HG03521 (cell line): Measurements from ENCODE around the gene EYS.

ENCODE experiments used
- ATAC-seq: cut with Tn5 transposase; IDR thresholded peaks from one replicate; pipeline ENCODE4 v1.9.1; 2021; ENCODE audit warnings: mild to moderate bottlenecking, moderate library complexity; ENCODE audit not compliant: unreplicated experiment

The EYS gene

DNA sequence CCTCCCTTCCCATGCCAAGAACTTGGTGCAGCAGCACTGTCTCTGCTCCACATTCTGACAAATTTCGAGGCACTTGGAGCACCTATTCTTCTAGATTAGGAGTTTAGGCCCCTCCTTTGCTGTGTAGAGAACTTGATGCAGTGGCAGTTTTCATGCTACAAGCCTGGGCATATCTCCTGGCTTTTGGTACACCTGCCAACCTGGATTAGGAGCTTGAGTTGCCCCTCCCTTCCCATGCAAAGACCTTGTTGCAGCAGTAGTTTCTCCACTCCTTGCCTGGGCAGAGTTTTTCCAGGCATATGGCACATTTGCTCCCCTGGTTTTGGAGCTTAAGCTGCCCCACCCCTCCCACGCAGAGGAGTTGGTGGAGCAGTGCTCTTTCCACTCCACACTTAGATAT lies 956.1 kb downstream of the EYS start:
- no peak for ATAC-seq

DNA sequence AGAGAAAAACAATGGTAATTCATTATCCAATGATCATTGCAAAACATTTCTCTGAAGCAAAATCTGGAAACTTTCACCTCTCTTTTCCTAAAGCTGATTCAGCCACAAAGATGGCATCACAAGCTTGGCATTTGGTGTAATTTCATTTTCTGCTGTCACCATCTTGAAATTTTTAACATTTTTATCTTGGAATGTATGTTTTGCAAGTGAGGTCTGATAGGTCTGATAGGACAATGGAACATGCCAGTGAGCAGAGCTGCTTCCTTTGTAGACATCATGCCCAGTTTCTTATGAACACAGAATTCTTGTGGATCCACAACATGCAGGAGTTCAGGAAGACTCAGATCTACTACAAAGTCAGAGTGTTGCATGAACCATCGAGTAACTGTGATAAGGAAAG lies 969.6 kb downstream of the EYS start:
- ATAC-seq: no peak

DNA sequence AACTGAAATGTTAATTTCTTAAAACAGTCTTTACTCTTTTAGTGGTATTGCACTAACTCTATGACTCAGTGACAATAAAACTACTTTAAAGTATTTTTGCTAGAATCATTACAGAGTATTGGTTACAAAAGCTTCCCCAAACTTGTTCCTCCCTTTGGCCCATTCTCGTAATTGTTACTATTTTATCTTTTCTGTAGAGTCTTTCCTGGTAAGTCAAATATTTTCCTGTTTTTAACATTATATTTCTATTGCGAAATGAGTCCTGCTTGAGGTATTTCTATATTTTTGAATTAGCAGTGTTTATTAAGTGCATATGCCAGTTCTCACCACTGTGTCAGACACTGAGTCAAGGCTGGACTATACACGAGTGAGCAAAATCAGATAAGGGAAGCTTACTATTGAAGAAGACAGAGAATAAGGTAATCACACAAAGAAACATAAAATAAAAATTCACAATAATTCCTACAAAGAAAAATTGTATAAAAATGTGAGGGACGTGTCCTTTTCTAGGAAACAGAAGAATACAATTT lies 970.5 kb downstream of the EYS start:
- ATAC-seq: no peak

DNA sequence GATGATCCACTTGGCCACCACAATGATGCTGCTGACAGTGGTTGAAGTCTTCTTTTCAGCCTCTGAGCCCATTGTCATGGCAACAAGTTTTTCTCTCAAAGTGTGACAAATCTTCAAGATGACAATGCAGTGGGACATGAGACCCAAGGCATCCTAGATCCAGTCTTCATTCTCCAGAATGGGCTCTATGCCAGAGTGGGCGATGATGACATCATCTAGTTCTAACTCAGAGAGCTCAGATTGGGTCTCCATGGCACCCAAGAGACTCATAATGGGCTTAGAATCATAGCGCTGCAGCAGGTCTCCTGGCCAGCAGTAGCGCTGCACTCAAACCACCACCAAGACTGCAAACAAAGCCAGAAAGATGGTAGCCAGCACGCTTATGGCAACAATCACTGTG lies 973.6 kb downstream of the EYS start:
- no peak for ATAC-seq

DNA sequence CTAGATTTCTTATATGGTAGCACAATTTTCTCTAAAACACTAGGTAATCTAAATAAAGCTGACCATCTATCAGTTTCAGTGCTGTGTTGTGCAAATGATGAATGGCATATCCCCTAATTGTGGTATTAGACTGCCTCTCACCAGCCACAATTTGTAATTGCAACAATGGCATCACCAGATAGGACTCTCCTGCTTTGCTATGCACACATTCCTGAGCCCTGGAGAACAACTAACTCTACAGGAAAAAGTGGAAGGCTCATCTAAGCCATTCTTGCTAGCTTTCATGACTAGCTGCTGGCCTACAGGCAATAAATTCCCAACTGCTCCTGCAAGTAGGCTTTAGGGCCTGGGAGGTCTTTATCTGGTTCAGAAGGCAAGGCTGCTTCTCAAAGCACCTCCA lies 974.1 kb downstream of the EYS start:
- ATAC-seq: no peak

DNA sequence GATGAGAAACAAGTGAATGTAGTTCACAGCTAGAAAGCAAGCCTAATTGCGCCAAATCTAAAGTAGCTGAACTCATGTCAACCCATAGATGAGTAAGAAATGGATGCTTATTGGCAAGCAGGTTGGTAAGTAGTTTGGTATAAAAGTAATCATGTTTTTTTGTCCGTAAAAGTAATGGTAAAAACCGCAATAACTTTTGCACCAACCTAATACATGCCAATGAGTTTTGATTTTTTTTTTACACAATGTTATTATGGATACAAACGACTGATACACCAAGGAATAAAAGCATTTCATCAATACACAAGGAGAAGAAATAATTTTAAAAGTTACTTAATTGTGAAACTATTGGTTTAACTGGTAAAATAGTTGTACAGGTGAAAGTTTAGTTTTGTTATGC lies 977.5 kb downstream of the EYS start:
- no peak for ATAC-seq

DNA sequence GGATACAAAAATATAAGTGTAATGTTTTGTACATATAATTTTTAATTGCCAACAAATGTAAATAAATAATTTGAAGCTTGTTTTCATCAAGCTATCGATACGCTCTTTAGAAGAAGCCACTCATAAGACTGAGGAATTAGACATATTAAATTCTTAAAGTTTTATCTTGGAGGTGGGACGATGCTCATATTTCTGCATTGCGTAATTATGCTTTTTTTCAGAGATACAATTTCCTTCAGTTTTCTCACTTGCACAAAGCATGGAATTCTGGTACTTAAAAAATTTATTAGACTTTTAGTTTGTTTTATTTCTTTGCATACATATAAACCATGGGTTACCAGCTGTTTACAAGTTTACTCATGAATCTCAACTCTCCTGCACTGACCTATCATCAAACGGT lies 980.0 kb downstream of the EYS start:
- ATAC-seq: no peak

DNA sequence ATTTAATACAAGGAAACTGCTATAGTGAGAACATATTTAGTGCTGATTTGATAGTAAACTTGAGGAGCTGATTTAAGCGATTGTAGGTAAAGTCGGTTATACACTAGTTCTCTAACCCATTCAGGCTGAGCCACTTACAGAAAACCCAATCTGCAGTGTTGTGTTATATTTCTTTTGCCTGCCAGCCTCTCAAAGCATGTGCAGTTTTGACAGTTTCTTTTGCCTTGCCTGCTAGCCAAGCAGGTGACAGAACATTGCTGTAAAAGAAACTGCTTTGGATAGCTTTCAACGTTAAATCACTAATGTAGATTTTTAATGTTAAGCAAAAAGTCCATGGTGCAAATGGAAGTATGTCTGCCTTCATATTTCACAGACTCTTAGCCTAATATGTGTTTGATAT lies 982.9 kb downstream of the EYS start:
- ATAC-seq: no peak

DNA sequence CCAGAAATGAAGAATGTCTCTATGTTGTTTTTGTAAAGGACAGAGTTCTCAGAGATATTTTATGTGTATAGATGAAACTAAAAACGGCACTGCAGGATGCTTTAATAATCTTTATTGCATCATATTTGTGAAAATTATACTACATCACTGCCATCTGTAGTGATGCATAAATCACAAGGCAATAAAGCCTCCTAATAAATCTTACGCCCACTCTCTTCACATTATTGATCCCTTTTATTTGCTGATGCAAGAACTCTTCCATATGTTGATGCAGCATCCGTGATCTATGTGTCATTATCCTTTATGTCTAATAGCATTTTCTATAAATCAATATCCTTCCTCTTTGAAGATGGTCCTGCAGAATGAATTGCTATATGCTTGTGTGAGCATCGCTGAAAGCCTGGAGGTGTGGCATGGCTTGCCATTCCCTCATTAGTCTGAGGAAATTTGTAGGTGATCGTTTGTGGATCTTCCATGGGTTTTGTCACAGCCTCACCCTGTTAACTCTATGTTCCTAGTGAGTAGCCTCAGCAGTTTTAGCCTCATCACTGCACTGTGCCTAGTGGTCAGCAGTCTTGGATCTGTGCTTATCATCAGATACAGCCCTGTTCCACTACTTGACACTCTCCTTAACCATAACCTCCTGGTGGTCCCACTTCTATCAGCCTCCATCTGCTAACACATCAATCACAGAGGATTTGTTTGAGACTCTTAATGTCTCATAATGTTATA lies 983.5 kb downstream of the EYS start:
- no peak for ATAC-seq

DNA sequence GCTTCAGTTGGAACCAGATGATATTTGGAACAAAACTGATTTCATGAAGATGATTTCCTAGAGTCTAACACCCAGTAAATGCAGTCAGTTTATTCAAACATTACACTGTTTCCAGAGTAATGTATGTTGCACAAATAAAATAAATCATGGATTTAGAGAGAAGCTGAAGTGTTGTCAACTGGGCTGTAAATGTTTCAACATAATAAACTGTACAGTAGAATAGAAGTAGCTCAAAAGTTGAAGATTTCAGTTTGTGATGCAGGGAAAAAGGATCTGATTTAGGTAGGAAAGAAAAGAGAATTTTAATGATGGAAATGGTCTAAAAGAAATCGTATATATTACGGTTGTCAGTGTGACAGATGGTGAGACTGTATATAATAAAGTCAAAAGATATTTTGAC lies 985.2 kb downstream of the EYS start:
- ATAC-seq: no peak

DNA sequence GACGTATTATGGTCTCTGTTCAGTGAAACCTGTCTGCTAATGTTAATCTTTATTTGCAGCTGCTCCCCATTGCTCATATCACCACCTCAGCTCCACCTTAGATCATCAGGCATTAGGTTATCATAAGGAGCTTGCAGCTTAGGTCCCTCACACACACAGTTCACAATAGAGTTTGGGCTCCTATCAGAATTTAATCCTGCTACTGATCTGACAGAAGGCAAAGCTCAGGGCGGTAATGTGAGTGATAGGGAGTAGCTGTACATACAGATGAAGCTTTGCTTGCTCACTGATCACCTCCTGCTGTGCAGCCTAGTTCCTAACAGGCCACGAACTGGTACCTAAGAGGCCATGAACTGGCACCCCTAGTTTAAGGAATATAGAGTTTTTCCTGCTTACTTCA lies 989.7 kb downstream of the EYS start:
- no peak for ATAC-seq

DNA sequence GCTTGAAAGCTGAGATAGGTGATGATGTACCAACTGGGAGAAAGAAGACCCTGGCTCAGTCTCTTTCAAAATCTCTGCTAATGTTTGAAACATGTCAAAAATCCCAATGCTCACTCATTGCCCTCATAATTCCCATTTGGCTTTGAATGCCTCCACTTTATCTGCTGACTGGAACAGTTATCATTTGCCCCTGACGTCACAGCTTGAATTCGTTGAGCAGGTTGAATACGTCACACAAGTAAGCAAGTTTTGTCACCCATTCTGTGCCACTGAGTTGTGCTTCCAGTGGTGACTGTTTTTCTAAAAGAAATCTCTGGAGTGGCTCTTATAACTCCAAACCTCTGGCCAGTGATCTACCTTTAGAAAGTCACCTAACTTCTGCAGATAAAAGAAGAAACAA lies 991.4 kb downstream of the EYS start:
- ATAC-seq: no peak

DNA sequence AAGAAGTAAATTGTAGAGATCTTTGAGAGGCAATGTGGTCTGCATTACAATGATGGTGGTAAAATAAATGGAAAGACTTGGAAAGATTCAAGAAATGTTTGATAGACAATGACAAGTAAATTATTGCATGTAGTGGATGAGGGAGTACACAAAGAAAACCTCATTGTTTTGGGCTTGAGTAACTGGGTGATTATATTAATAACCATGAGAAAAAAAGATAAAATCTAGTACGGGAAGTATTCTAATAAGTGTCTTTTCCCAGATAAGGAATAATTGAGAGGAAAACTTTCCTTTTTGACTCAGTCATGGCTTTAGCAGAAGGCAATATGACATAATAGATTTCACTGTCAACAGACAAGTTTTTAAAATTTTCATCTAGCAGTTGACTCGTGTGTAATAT lies 993.0 kb downstream of the EYS start:
- ATAC-seq: no peak

DNA sequence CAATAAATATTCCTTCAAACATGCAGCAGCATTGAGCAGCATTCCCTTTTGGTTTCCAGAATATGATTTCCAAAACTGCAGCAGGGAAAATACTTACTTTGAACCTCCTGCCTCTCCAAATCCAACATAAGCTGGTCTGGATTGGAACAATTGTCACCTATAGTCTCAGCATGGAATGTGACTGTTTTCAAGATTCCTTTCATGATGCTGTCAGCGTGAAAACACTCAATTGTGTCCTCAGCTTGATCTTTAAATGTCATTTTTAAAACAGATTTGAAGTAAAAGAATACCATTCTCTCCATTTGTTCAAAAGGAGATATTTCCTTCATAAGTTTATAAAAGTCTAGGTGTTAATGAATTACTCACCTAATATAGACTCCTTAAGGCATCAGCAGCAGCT lies 993.9 kb downstream of the EYS start:
- no peak for ATAC-seq

DNA sequence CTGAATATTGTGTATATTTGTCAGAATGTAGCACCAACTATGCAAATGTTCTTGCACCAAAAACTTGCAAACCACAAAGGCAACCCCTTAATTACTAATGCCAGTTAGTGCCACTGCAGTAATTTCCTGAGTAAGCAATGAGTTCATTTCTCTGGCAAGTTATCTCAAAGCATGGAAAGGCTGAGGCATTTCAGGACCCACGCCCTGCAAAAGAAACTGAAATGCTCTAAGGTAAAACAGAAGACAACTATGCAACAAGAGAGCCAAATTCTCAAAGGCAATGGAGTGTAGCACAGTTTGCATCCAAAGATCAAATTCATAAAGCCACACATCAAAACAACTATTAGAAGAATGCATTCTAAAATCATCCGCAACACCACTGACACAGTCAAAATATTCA lies 994.4 kb downstream of the EYS start:
- no peak for ATAC-seq

DNA sequence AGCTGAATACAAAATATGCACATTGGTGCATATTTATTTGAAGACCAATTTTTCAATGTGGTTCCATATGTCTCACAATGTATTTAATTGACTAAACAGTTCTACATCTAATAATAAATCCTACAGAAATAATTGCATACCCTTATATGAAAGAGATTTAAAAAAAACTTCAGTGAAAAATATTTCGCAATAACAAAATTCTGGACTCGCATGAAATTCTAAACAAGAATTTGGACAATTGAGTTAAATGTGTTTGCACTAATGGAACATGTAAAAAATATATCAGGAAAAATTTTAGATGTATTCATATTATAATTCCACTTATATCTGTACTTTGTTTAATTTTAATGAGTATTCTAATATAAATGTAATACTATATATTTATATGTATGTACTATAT lies 1003.1 kb downstream of the EYS start:
- ATAC-seq: no peak

DNA sequence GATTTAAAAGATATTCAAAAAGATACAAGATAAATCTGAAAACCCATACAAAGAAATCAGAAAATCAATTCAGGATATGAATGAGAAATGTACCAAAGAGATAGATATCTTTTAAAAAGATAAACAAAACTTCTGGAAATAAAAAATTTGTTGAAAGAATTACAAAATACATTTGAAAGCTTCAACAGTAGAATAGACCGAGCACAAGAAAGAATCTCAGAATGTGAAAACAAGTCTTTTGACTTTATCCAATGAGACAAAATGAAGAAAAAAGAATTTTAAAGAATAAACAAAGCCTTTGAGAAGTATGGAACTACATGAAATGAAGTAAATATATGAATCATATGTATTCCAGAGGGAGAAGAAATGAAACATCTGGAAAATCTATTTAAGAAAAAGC lies 1011.0 kb downstream of the EYS start:
- ATAC-seq: no peak

DNA sequence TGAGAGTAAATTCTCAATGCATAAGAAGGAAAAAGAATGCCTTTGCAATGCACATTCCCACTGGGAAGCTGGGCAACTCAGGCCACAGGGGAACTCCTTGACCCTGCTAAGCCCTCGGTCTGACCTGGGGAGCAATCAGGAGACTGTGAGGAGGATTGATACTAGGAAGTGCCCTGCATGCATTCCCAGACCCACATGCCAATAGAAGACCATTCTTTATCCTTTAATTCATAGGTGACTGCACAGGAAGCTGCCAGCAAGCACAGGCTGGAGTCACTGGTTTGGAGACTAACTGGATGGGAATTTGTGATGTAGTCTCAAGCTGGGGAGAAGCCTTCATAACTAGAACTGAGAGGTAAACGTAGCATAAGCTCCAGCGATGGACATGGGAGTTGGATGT lies 1012.7 kb downstream of the EYS start:
- ATAC-seq: no peak

DNA sequence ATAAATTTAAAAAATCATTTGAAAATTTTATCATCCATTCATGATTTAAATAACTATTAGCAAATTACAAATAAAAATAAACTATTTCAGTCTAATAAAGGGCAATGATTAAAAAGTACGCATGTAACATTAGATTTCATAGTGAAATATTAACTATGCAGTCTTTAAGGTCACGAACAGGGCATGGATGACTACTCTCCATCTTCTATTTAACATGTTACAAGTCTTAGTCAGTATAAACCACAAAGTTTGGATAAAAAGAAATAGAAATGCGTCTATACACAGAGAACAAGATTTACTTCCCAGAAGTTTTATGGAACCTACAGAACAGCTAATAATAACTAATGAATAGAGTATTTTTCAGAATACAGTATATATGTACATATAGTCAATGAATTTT lies 1016.0 kb downstream of the EYS start:
- no peak for ATAC-seq

DNA sequence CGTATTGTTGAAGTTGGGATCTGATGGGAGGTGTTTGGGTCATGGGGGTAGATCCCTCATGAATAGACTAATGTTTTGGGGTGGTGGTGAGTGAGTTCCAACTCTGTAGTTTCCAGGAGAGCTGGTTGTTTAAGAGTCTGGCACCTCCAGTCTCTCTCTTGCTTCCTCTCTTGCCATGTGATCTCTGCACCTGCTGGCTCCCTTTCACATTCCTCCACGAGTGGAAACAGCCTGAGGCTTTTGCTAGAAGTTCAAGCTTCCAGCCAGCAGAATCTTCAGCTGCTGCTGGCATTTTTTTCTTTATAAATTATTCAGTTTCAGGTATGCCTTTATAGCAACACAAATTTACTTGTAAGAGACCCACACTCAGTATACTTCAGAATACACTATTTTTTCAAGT lies 1021.6 kb downstream of the EYS start:
- ATAC-seq: no peak

DNA sequence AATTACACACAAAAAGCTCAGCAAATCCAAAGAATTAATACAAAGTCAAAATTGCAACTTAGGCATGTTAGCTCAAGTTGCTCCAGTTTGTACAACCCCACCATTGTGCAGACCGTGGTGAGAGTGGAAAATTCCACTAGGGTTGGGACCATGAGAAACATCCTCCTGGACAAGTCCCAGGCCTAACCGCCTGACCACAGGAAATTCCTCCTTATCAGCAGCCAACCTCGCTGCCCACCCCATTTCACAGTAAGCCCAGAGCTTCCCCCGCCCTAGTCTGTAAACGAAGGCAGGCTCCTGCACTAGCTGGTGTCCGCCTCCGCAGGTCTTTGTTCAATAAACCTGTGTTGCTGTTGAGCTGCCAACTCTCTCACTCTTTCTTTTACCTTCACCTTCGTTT lies 1023.3 kb downstream of the EYS start:
- ATAC-seq: no peak

DNA sequence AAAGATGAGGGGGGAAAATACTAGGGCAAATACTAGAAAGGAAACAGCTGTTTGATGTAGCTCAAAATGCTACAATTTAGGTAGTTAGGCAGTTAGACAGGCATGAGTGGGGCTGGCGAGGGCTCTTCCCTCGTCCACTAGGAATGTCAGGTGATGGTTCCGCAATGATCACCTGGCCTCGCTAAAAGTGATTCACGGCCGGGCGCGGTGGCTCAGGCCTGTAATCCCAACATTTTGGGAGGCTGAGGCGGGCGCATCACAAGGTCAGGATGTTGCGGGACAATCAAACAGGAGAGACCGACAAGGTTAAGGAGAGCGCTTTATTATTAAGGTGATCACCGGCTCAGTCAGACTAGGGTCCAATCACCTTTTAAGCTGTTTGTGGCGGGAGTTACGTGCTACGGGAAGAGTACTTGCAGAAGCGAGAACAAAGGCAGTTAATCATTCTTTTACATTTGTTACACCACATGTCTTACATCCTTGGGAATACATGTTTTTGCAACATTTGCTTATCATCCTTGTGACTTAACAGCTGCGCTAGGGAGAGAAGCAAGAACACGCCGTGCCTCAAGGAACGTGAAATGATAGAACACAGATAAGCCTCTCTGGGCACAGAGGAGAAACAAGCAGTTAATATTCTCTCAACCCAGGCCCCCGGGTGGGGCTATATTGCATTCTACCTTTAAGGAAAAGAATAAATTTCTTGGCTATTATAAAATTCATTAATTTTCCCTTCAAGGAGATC lies 1025.4 kb downstream of the EYS start:
- ATAC-seq: no peak

DNA sequence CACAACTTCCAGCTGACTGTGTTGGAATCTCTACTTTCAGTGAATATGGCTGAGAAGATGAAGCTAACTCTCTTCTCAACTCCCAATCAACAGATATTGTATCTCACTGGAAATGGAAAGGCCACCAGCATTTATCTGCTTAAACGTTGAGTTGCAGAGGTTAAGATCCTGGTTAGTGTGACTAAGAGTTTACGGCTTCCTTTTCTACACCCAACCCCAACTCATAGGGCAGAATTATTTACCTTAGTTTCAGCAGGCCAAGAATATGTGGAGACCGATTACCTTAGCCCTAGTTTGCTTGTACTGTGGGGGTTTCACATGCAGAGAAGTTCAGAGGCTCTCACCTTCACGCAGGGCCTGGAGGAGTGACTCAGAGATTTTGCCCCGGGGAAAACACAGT lies 1026.6 kb downstream of the EYS start:
- no peak for ATAC-seq
